ENCODE results near the gene PXYLP1.

The PXYLP1 gene

DNA sequence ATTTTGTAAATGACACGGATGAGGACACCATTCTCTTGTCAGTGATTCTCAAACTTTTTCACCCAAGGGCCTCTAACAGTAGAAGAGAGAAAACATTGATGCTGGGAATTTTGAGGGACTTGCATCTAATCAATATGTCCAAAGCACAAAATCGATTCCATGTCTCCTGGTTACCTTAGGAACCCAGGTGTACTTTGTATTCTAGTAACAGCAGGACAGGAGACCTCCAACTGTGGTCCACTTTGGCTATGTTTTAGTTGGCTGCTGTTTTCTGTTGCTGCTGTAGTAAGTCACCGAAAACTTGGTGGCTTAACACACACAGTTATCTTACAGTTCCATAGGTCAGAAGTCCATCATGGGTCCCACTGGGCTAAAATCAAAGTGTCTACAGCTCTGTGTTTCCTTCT, 112.2 kb downstream of the PXYLP1 start:
- Mint-ChIP-seq H3K4me3 (no peak overlapping the region), H3K36me3 (ENCODE audit: low read depth) (no peaks in the 10 kb centered on the region), H3K4me1 (ENCODE audit: low read depth) (peaks cover 13% of the 10 kb centered on the region), H3K9me3 (peaks cover 18% of the 10 kb centered on the region), H3K27me3 (no peaks in the 10 kb centered on the region), H3K27ac (no peak overlapping the region)
- intact Hi-C loops (cut with micrococcal nuclease), result no loop called here
